ENCODE measurements around the gene TXNL4B.
"Not testable (repeated sequence)": the region's sequence is repeated elsewhere in the genome, so short reads cannot be mapped to it uniquely, and the experiment has no call there.

Gene TXNL4B

DNA sequence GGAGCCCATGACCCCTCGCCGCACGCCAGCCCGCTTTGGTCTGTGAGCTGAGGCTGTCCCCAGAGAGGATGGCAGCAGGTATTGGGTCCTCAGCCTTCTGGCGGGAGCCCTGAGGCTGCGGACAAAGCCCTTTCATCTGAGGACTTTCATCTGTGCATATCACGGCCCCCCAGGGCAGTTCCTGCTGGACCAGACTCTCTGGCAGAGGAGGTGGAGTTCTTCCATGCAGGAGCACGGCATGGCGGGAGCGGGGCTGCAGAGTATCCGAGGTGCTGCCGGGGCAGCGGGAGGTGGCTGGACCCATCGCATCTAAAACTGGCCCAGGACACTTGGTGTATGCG is 19.0 kb upstream of the TXNL4B start:
- no peak for DNase-seq (ENCODE audit: low read depth in 2 of 2)

GRCh38 chr16:72111657-72112451 is 18.4 kb upstream of the TXNL4B start:
- no peak for DNase-seq (ENCODE audit: low read depth in 2 of 2)

GRCh38 chr16:72110662-72111615 is 17.5 kb upstream of the TXNL4B start:
- no peak for DNase-seq (ENCODE audit: low read depth in 2 of 2)

DNA sequence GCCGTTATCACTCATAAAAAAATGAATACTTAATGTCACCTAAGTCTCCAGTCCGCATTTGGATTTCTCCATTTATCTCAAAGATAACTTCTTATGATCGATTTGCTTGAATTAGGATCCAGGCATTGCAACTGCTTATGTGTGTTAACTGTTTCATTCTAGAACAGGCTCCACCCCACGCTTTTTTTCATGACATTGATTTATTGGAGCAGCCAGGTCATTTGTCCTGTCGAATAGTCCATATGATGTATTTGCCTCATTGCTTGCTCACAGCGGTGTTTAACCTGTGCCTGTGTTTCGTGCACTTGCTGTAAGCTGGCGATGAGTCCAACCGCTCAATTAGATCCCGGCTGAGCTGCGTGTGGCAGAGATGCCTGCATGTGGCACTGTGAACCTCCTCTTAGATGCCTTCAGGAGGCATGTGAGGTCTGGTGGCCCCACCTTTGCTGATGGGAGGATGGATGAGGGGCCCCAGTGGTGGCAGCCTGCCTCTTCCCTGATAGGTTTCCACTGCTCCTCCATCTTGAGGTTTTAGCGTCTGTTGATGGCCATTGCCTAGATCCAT is 16.6 kb upstream of the TXNL4B start:
- DNase-seq (ENCODE audit: low read depth in 2 of 2): no peak

- no peak for DNase-seq (ENCODE audit: low read depth in 2 of 2)
Measured at GRCh38 chr16:72109300-72109699, 15.9 kb upstream of the TXNL4B start.

- DNase-seq (ENCODE audit: low read depth in 2 of 2): no peak
Measured at GRCh38 chr16:72108353-72109102, 15.1 kb upstream of the TXNL4B start.

GRCh38 chr16:72107371-72107770 is 14.0 kb upstream of the TXNL4B start:
- DNase-seq (ENCODE audit: low read depth in 2 of 2): no peak

- DNase-seq (ENCODE audit: low read depth in 2 of 2): no peak
Measured at GRCh38 chr16:72105978-72106377, 12.6 kb upstream of the TXNL4B start.

GRCh38 chr16:72104905-72105304 is 11.5 kb upstream of the TXNL4B start:
- no peak for DNase-seq (ENCODE audit: low read depth in 2 of 2)

- no peak for DNase-seq (ENCODE audit: low read depth in 2 of 2)
Measured at GRCh38 chr16:72101195-72101594, 7.8 kb upstream of the TXNL4B start.

GRCh38 chr16:72099377-72099818 is 6.0 kb upstream of the TXNL4B start:
- DNase-seq (ENCODE audit: low read depth in 2 of 2): peak; percentile 8 to 12

DNA sequence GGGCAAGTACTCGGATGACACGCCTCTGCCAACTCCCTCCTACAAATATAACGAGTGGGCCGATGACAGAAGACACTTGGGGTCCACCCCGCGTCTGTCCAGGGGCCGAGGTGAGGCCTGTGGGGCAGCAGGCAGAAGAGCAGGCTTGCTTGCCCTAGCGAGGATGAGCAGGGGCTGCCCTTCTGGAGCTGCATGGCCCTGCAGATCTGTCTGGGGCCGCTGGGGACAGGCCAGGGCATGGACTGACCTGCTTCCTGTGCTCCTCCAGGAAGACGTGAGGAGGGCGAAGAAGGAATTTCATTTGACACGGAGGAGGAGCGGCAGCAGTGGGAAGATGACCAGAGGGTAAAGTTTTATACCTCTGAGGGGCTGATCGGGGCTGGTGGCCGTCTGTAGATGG is 5.5 kb upstream of the TXNL4B start:
- DNase-seq (ENCODE audit: low read depth in 2 of 2): no peak

DNA sequence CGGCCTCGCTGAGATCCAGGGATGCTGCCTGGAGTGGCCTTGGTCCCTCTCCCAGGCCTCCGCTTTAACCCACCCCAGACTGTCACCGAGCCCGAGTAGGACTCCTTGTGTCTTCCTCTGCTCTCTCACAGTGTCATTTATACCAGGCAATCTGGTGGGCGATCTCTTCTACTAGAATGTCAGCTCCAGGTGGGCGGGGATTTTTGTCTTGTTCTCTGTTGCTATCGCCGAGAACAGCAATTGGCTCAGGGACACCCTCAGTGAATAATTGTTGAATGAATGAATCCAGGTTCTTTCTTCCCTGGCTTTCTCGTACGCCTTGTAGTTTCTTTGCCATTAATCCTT is 818 bp upstream of the TXNL4B start:
- DNase-seq (ENCODE audit: low read depth in 2 of 2): peak; percentile 7 to 16

GRCh38 chr16:72092832-72093447 is 480 bp downstream of the TXNL4B start:
- no peak for DNase-seq (ENCODE audit: low read depth in 2 of 2)

DNA sequence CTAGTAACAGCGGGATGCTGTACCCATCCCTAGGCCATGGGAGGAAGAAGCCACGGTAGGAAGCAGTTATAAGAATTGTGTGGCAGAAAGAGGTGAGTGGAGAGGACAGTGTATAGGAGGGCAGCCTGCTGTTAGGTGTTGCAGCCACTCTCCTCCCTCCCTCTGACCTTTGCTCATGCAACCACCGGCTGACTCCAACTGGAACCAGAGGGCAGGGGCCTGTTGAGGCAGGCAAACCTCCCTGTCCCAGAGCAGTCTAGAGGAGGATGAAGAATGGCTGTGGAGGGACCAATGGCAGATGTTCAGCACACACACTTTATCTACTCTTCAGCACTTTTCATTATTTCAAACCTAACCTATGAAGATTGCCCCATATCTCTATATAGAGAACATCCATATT is 2.2 kb downstream of the TXNL4B start:
- DNase-seq (ENCODE audit: low read depth in 2 of 2): no peak

DNA sequence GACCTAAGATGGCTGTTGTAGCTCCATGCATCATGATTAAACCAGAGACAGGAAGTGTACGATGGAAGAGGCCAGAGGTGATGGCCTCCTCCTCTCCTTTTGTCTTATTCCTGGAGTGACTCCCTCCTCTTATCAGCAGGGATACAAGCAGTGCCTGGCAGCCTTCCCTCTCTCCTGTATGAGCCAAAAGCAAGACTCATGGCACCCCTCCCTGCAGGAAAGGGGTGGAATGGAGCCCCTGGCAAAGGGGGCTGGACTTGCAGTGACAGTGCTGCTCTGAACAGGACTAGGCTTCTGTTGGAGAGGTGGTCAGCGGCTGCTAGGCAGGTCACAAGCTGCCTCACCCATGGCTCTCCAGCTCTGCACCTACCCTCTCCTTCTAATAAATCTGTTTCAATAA is 8.4 kb downstream of the TXNL4B start:
- no peak for DNase-seq (ENCODE audit: low read depth in 2 of 2)

- DNase-seq (ENCODE audit: low read depth in 2 of 2): no peak
Measured at GRCh38 chr16:72084445-72084844, 9.0 kb downstream of the TXNL4B start.

DNA sequence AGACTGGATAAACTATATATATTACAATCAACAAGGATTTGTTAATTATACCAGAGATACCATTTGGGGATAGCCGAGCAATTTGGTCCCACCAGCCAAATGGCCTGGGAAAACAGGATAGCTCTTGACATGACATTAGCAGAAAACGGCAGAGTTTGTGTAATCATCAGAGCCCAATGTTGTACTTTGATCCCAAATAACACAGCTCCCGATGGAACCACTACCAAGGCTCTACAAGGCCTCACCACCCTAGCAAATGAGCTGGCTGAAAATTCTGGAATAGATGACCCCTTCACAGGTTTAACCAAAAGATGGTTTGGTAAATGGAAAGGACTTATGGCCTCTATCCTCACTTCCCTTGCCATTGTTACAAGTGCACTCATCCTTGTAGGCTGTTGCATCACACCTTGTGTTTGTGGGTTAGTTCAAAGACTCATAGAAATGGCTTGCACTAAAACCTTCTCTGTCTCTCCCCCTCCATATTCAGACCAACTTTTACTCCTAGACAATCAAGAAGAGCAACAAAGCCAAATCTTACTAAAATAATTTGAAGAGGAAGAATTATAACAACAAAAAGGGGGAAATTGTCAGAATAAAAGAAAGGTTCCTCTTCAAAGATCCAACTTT is 9.5 kb downstream of the TXNL4B start:
- no peak for DNase-seq (ENCODE audit: low read depth in 2 of 2)

DNA sequence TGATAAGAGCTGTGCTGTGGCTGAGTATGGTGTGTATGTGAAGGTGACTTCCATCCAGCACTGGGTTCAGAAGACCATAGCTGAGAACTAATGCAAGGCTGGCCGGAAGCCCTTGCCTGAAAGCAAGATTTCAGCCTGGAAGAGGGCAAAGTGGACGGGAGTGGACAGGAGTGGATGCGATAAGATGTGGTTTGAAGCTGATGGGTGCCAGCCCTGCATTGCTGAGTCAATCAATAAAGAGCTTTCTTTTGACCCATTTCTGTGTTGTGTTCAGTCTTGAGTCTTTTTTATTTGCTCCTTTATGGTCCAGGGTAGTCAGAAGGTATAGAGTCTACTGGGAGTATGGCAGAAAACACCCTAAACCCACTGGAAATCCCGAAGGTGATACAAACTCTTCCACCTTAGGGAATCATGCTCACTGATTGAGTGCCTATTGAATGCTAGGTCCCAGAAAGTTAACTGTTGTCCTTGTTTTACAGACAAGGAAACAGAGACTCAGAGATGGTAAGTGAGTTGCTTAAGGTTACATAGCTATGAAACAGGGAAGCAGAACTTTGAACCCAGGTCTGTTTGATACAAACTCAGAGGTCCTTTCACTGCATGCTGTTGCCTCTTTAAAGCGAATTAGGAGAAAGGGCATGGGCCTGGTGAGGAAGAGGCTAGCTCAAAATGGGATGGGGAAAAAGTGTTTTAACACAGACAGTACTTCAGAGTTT is 16.3 kb downstream of the TXNL4B start:
- DNase-seq (ENCODE audit: low read depth in 2 of 2): not testable (repeated sequence)

- not testable (repeated sequence) for DNase-seq (ENCODE audit: low read depth in 2 of 2)
Measured at GRCh38 chr16:72075067-72075466, 18.4 kb downstream of the TXNL4B start.
